PC-9 (cell line): ENCODE measurements around the gene TDP2.

ENCODE experiments used
- CTCF ChIP-seq: fragments of 200-600 bp; sonication (generic); conservative IDR thresholded peaks from 2 replicates; pipeline ENCODE4 v1.6.1; 2017; ENCODE audit warnings: mixed run types, antibody characterized with exemption, mild to moderate bottlenecking, moderate library complexity
- EZH2 ChIP-seq: fragments of 200-600 bp; sonication (generic); IDR thresholded peaks from 2 replicates; pipeline ENCODE4 v1.8.0; 2017; ENCODE audit warnings: antibody characterized with exemption, low read depth

GRCh38 chr6:24689964-24690363, 23.3 kb upstream of the TDP2 start:
- no peak for TF ChIP-seq EZH2
- TF ChIP-seq CTCF, result no peak
